NCI-H526 treated with DMSO at 0.1 percent for 48 hours (cell line): ENCODE data around the gene MARCHF3.
"Not testable (repeated sequence)": the region's sequence is repeated elsewhere in the genome, so short reads cannot be mapped to it uniquely, and the experiment has no call there.

Experiments used
- DNase-seq: peaks from one replicate; lab custom pipeline; 2025; lab: John Stamatoyannopoulos, UW

Gene MARCHF3, protein sequence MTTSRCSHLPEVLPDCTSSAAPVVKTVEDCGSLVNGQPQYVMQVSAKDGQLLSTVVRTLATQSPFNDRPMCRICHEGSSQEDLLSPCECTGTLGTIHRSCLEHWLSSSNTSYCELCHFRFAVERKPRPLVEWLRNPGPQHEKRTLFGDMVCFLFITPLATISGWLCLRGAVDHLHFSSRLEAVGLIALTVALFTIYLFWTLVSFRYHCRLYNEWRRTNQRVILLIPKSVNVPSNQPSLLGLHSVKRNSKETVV

DNA sequence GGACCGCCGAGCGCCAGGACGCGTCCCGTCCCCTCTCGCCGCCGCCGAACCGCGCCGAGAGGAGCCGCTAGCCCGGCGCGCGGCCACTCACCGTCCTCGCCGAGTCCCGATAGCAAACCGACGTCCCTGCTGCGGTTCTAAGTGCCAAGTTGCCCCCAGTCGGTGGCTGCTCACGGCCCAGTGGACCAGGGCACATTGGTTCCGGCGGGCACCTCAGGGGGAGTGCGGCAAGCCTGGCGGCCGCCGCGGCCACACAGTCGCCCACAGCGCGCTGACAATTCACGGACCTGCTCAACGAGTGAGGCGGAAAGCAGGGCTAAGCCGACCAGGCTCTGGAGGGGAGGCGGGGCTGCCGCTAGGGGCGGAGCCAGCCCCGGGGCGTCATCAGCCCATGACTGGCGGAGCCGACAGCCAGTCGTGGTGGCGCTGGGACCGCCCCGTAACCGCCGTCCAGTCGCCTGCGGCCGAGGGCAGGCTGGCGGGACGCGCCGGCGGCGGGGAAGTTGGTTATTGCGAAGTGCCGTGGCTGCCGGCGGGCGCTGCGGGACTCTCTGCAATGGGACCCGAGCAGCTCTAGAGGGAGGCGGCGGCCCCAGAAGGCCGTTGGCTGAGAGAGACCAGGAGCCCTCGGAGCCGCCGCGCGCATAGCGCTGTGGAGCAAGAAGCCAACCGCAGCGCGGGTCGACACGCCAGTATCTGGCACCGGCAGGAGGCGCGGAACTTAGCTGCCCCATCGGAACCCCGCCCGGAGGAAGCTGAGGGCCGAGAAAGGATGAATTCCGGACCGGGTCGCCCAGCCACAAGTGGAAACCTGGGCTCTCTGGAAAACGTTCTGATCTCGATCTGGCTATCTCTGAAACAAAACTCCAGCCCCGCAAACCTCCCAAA lies at the start of gene MARCHF3:
Gene MARCHF3, minus strand, starts transcription at position 300 of the 888 bp plus-strand sequence. CDS start 112,387 bp downstream, outside the sequence.
- DNase-seq, result peak; percentile 81

- DNase-seq, result no peak
Measured at GRCh38 chr5:127079994-127080491, 49.7 kb upstream of the MARCHF3 start.

- no peak for DNase-seq
Measured at GRCh38 chr5:127077366-127077765, 47.0 kb upstream of the MARCHF3 start.

DNA sequence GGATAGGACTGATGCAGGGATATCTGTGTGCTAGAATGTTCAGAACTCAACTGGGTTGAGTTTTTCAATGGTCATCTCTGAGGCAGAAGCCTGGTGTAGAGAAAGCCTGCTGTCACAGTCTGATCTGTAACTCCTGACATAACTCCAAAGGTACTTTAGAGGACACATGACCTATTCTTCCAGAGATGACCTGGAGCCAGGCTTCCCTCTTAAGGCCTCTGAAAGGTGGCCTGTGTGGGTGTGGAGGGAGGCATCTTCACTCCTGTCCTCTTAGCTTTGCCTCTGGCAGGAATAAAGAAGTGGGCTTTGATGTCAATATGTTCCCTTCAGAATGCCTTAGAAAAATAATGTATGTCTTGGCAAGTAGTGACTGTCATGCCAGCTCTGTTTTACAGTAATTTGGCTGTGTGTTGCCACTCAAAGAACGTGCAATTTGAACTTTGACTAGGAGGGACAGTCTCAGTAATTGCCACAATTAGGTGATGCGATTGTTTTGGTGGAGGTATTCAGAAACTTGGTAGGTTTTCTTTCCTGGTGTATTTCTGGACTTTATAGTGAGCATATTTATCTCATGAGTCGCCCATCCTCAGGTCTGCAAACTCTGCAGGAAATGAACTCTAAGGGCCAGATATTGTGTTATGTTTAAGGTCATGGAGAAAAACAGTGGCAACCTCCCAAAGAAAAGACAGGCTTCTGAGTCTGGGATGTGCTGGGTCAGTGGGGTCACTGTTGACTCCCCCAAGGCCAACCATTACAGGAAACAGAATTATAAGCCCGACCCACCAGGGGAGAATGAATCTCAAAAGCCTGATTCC lies 46.2 kb upstream of the MARCHF3 start:
- DNase-seq, result no peak

- no peak for DNase-seq
Measured at GRCh38 chr5:127074466-127074865, 44.1 kb upstream of the MARCHF3 start.

- DNase-seq, result peak; percentile 53
Measured at GRCh38 chr5:127072861-127073846, 42.8 kb upstream of the MARCHF3 start, which contains the start of gene C5orf63. C5orf63 (minus strand) TSS chr5:127073502; CDS start chr5:127058995, 14,507 bp downstream.

DNA sequence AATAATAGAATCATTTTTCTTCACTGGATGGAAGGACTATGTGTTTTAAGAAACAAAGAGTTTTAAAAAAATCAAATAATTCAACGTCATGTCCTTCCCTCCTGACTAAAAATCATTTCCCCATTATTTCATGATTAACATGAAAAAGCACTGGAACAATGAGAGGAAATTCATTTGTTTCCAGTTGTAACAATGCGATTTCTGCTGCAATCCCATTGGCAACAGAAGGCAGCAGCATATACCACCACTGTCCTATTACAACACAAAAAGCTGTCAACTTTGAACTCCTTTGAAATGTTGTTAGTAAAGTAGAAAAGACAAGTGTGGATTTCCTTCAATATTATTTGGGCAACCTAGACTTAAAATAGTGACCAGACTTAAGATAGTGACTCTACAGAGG lies 39.9 kb upstream of the MARCHF3 start:
- no peak for DNase-seq

GRCh38 chr5:127068493-127069214 lies 38.3 kb upstream of the MARCHF3 start:
- DNase-seq, result no peak

DNA sequence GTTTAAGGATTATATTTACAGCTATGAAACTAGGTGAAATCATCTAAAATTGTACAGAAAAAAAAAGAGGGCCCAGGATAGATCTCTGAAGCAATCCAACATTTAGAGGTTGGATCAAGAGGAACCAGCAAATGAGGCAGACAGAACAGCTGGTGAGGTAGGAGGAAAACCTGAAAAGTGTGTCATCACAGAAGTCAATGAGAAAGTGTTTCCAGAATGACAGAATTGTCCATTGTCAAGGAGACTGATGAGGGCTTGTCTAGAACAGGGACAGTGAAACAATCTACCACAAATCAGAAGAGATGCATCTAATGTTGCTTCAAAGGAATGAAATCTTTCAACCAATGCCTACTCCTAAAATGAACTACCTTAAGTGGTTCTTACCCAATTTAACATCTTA lies 36.4 kb upstream of the MARCHF3 start:
- no peak for DNase-seq

- DNase-seq, result no peak
Measured at GRCh38 chr5:127064253-127064840, 34.0 kb upstream of the MARCHF3 start.

DNA sequence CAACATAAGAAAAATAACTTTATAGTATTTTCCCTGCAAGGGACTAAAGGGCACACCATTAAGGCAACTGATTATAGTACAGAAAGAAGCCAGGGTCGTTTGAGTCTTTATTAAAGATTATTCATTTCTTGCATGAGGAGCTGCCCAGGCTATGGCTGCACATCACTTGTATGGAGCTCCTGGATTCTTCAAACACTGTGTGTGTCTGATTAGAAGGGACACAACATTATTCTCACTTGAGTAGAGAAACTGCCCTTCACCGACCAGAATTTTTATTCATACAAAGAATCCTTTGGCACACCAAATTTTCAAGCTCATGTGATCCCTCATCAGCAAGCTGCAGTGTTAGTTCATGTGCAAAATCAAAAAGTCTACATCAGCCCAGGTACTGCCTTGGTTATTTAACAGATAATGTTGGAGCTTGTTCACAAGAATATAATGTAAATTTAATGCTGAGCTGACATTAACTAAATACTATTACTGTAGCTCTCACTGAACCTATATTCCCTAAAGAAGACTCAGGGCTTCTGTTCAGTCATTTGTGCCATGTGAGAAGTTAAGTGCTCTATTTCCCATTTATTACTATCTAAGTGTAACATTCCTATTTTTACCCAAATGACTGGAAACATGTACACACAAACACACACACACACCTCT lies 33.0 kb upstream of the MARCHF3 start:
- no peak for DNase-seq

- DNase-seq, result no peak
Measured at GRCh38 chr5:127061956-127062355, 31.6 kb upstream of the MARCHF3 start.

DNA sequence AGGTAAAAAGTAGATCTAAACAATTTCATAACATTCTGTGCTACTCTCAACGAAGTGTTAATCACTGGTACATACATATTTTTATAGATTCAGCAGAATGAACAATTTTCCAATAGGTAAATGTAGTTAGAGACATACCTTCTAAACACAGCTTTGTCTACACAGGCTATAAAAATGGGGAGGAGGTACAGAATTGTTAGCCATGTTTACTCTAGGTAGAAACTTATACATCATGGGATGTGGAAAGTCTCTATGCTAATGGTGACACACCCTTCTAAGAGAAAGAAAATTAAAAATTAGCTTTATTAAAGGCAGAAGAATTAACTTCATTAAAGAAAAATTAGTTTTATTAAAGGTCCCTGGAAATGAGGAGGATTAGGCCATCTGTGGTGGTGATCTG lies 31.2 kb upstream of the MARCHF3 start:
- no peak for DNase-seq

DNA sequence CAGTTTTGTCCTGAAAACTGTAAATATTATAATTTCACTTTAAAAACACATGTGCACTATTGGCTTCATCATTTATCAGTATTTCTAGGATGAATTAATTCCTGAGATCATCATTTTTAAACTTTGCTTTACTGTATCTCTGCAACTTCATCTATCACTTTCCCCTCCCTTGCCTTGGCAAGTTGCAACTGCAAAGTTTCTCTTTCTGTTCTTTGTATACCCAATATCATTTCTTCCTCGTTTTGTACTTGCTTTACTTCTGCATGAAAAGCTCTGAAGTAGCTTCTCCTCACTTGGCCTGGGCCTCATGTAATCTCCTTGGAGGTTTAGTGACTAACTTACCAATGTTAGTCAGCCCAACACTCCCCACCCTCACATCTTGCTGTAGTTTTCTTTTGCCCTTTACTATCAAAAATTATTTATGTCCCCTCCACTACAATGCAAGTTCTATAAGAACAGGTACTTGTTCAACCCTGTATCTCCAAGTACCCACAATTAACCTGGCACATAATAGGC lies 30.2 kb upstream of the MARCHF3 start:
- DNase-seq, result no peak

- no peak for DNase-seq
Measured at GRCh38 chr5:127056896-127057295, 26.5 kb upstream of the MARCHF3 start.

DNA sequence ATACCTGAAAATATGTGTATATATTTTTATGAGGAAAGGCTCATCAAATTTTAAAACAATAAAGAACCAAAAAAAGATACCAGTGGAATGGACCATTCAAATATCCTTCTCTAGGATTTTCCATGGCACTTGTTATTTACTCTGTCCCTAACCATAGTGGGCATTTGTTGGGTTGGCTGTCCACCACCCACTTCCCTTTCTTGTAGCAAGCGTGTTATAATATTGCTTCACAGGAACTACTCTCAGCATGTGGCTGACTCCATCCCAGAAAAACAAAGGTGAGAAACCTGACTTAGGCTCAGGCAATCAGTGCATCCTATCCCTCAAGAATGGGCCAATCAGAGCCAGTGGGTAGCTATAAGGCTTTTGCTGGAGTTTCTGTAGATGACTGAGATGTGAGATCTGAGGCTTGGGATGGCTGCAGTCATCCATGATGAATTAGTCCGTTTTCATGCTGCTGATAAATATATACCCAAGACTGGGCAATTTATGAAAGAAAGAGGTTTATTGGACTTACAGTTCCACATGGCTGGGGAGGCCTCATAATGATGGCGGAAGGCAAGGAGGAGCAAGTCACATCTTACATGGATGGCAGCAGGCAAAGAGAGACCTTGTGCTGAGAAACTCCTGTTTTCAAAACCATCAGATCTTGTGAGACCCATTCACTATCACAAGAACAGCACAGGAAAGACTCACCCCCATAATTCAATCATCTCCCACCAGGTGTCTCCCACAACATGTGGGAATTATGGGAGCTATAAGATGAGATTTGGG lies 25.7 kb upstream of the MARCHF3 start:
- no peak for DNase-seq

DNA sequence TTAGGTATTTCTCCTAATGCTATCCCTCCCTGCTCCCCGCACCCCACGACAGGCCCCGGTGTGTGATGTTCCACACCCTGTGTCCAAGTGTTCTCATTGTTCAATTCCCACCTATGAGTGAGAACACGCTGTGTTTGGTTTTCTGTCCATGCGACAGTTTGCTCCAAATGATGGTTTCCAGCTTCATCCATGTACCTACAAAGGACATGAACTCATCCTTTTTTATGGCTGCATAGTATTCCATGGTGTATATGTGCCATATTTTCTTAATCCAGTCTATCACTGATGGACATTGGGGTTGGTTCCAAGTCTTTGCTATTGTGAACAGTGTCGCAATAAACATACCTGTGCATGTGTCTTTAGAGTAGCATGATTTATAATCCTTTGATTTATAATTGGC lies 23.2 kb upstream of the MARCHF3 start:
- not testable (repeated sequence) for DNase-seq

GRCh38 chr5:127053049-127053448 lies 22.7 kb upstream of the MARCHF3 start:
- DNase-seq, result no peak
